Measurements from ENCODE around the gene GDA. TPM values are rescaled to one million over a fixed set of nuclear protein-coding genes. Genes with fewer than 3 reads are reported as not detected.
"Not testable (repeated sequence)": the region's sequence is repeated elsewhere in the genome, so short reads cannot be mapped to it uniquely, and the experiment has no call there.

GDA gene
- total RNA-seq, 1 donor, result 0.90 TPM

GRCh38 chr9:72268961-72269360, 119.7 kb downstream of the GDA start:
- DNase-seq (ENCODE audit: low read depth), result no peak
- no peak overlapping the region for H3K4me3 ChIP-seq (ENCODE audit: low read depth, low read length)
- no peak for TF ChIP-seq CTCF (IDR thresholded peaks at IDR 0.05; ENCODE audit: insufficient read depth, low read length)

GRCh38 chr9:72270359-72270758, 121.1 kb downstream of the GDA start:
- not testable (repeated sequence) for H3K4me3 ChIP-seq (ENCODE audit: low read depth, low read length); DNase-seq (ENCODE audit: low read depth)

- DNase-seq (ENCODE audit: low read depth), result peak; percentile 66
- peak; percentile 87 for TF ChIP-seq CTCF (IDR thresholded peaks at IDR 0.05; ENCODE audit: insufficient read depth, low read length)
- no peak overlapping the region for H3K4me3 ChIP-seq (ENCODE audit: low read depth, low read length)
These were observed 122.6 kb downstream of the GDA start for GRCh38 chr9:72271613-72272478.

- no peak for TF ChIP-seq CTCF (IDR thresholded peaks at IDR 0.05; ENCODE audit: insufficient read depth, low read length)
- peak; percentile 10 for DNase-seq (ENCODE audit: low read depth)
- no peak overlapping the region for H3K4me3 ChIP-seq (ENCODE audit: low read depth, low read length)
These were observed 125.2 kb downstream of the GDA start for GRCh38 chr9:72274441-72274840.

- no peak overlapping the region for H3K4me3 ChIP-seq (ENCODE audit: low read depth, low read length)
- no peak for DNase-seq (ENCODE audit: low read depth)
- TF ChIP-seq CTCF (IDR thresholded peaks at IDR 0.05; ENCODE audit: insufficient read depth, low read length), result no peak
These were observed 125.7 kb downstream of the GDA start for GRCh38 chr9:72274916-72275315.

- no peak for TF ChIP-seq CTCF (IDR thresholded peaks at IDR 0.05; ENCODE audit: insufficient read depth, low read length)
- no peak for DNase-seq (ENCODE audit: low read depth)
- H3K4me3 ChIP-seq (ENCODE audit: low read depth, low read length), result no peak overlapping the region
These were observed 127.2 kb downstream of the GDA start for GRCh38 chr9:72276429-72276828.

GRCh38 chr9:72278959-72279358, 129.7 kb downstream of the GDA start:
- TF ChIP-seq CTCF (IDR thresholded peaks at IDR 0.05; ENCODE audit: insufficient read depth, low read length), result no peak
- DNase-seq (ENCODE audit: low read depth), result no peak

More at GRCh38 chr9:72278959-72279358, 129.7 kb downstream of the GDA start:
- no peak overlapping the region for H3K4me3 ChIP-seq (ENCODE audit: low read depth, low read length)

All from fibroblast of the aortic adventitia (primary cell).